Smooth muscle cell of trachea (primary cell): ENCODE results near the gene MRTFA. TPM values are rescaled to one million over a fixed set of nuclear protein-coding genes. Genes with fewer than 3 reads are reported as not detected.

Experiments
- total RNA-seq: library from RNA; depleted of rRNA; stranded (reverse); fragments of >200 nt; gene quantifications from 2 replicates; pipeline ENCODE4 v1.2.1, GENCODE V29; 2014

Gene MRTFA
- total RNA-seq = 31.3 and 39.6 TPM in 2 replicates

DNA sequence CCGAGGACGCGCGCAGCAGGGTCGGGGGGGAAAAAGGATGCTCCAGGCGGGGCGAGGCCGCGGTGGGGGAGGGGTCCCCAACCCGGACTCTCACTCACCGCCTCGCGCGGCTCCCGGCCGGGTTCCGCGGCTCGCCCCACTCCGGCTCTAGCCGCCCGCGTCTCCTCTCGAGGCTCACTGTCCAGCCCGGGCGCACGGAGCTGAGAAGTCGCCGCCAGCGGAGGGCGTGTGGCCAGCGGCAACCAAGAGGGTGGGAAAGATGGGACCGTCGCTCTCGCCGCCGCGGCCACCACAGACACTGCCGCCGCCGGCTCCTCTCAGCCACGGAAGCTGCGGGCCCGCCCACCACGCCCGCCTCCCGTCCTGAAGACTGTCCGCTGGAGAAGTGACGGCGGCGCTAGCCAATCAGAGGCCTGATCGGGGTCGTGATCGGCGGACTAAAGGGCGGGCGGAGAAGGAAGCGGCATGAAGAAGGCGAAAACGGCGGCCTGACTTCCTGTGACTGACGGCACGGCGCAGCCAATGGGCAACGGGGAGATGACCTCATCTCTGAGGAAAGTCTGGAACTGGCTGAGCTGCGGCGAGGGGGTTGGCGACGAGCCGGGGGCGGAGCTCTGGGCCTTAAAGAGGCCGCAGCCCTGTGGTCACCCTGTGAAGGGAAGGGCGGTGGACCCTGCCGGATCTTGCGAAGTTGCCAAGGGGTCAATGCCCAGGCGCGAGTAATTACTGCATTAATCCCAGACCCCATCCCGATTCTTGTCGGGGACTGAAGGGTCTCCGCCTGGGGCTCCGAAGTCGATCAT, at the start of gene MRTFA:
MRTFA (minus strand) TSS at position 340 of the 803 bp plus-strand sequence.

GRCh38 chr22:40679249-40679963, 42.9 kb upstream of the MRTFA start, which contains the start of gene MCHR1:
MCHR1 (plus strand) TSS chr22:40679484; CDS start chr22:40679653, 169 bp downstream.

Other genes with a start within 250 kb of the MRTFA start
- 0.15 and 1.5 TPM in 2 replicates for gene MCHR1, start 42.8 kb upstream of the MRTFA start, total RNA-seq
- gene SLC25A17, start 182.6 kb upstream of the MRTFA start, total RNA-seq = 15.1 and 19.2 TPM in 2 replicates
- gene ST13, start 219.9 kb upstream of the MRTFA start, total RNA-seq = 202 and 242 TPM in 2 replicates
- gene XPNPEP3, start 220.4 kb upstream of the MRTFA start, total RNA-seq = 9.7 and 12.7 TPM in 2 replicates
- not detected in 2 replicates for gene DNAJB7, start 225.4 kb upstream of the MRTFA start, total RNA-seq